Stomach (tissue), 9 donors: ENCODE results near the gene CLEC16A. TPM values are rescaled to one million over a fixed set of nuclear protein-coding genes. Genes with fewer than 3 reads are reported as not detected.

Source experiments
- DNase-seq, 2 donors: peaks; one replicate each; pipeline versions ENCODE4 v3.0.0 to v3.0.0-alpha.2; 2013 to 2019
- H3K27ac ChIP-seq, 5 donors: fragments of 200-600 bp in 4 of 5; sonication (generic) in 4 of 5; one replicate each; pipeline ENCODE4 v1.5.1; 2013 to 2019; ENCODE audit warnings: mild to moderate bottlenecking in 1 of 5, moderate library complexity in 1 of 5
- H3K27me3 ChIP-seq, 3 donors: fragments of 200-600 bp; sonication (generic); one replicate each; pipeline ENCODE4 v1.5.1; 2017 to 2019; ENCODE audit warnings: mixed run types in 1 of 3
- H3K36me3 ChIP-seq, 4 donors: fragments of 200-600 bp; sonication (generic); 1 replicate in 3 of 4; 2 replicates in 1 of 4; pipeline ENCODE4 v1.5.1; 2016 to 2019
- H3K4me1 ChIP-seq, 4 donors: fragments of 200-600 bp; sonication (generic); one replicate each; pipeline ENCODE4 v1.5.1; 2016 to 2019
- H3K4me3 ChIP-seq, 4 donors: fragments of 200-600 bp; sonication (generic) in 3 of 4; one replicate each; pipeline ENCODE4 v1.5.1; 2016 to 2019; ENCODE audit warnings: mild to moderate bottlenecking in 1 of 4
- H3K9me3 ChIP-seq, 4 donors: fragments of 200-600 bp; sonication (generic); one replicate each; pipeline ENCODE4 v1.5.1; 2016 to 2019
- EP300 ChIP-seq: sonication (generic); formaldehyde crosslinking; IDR thresholded peaks from one replicate; pipeline ENCODE4 v1.6.1; 2017; ENCODE audit warnings: antibody characterized with exemption
- POLR2A ChIP-seq, 4 donors: fragments of 450-650 bp; IDR thresholded peaks; one replicate each; pipeline ENCODE4 v1.6.1; 2016; ENCODE audit warnings: antibody characterized with exemption in 4 of 4, control low read depth in 2 of 4, mild to moderate bottlenecking in 1 of 4, moderate library complexity in 1 of 4
- POLR2AphosphoS5 ChIP-seq, 3 donors: sonication (generic); formaldehyde crosslinking; IDR thresholded peaks; one replicate each; pipeline ENCODE4 v1.6.1; 2016; ENCODE audit warnings: antibody characterized with exemption in 3 of 3
- WGBS, 5 donors: extraction: QIAGEN DNeasy Blood & Tissue Kit in 3 of 5; methylation state at CpG; one replicate each; pipeline versions ENCODE4 v1.1.5 to v1.1.7; 2013 to 2018; 5-methylcytosine and 5-hydroxymethylcytosine counted together
- intact Hi-C: fragments of 100-400 bp; cut with DNase I; formaldehyde crosslinking; loops from one replicate; pipeline ENCODE4 v1.15.1; 2023; ENCODE audit warnings: low total_unique reads
- polyA plus RNA-seq, 3 donors: library from polyadenylated mRNA; stranded (reverse); fragments of 200-250 nt; gene quantifications; one replicate each; pipeline ENCODE4 v1.2.3, GENCODE V29; 2013
- total RNA-seq, 5 donors: library from RNA; depleted of rRNA; stranded (reverse); fragments of >200 nt; gene quantifications; one replicate each; pipeline versions ENCODE4 v1.1.0 to v1.2.3, GENCODE V29; 2014 to 2016
- TF ChIP-seq, protein P1 (sequence below), 7 experiments: fragments of 450-650 bp in 4 of 7; fragments of 200-600 bp in 3 of 7; sonication (generic) in 3 of 7; IDR thresholded peaks; one replicate each; pipeline ENCODE4 v1.5.1; 2016 to 2019; ENCODE audit warnings: antibody characterized with exemption in 7 of 7, control low read depth in 2 of 7, mild to moderate bottlenecking in 1 of 7
- donor health status: healthy with polysubstance abuse.
- donor health status: Bipolar disorder and iron deficiency.
- donor health status: healthy.

CLEC16A gene
- total and polyA plus RNA-seq, 8 donors, result 5.8 to 176 (median 21.8) TPM

DNA sequence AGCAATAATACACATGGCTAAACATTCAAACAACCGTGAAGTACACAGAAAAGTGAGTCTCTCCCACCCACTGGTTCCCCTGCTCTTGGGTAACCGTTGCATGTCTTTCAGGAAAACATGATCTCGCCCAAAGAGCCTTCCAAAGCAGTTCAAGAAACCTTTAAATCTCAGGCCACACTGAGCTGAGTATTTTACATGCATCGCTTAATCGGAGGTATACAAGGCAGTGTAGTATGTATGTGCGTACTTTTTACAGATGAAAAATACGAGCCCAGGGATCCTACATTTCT is 1.4 kb upstream of the CLEC16A start:
- intact Hi-C loops, result no loop called here
- Histone ChIP-seq H3K36me3 (no peaks in the 10 kb centered on the region), H3K9me3 (no peaks in the 10 kb centered on the region), H3K4me1 (peaks cover 72 to 82% (median 77%) of the 10 kb centered on the region in 4 donors), H3K27me3 (no peaks in the 10 kb centered on the region), H3K27ac (peak overlapping the region in 4 of 5 donors; percentile 84 to 92 (median 88)), H3K4me3 (peak overlapping the region; percentile 83 to 95 (median 88))
- no peak for DNase-seq
- no peak for TF ChIP-seq POLR2A (IDR thresholded peaks at IDR 0.05)
- no peak for TF ChIP-seq POLR2AphosphoS5 (IDR thresholded peaks at IDR 0.05)
- TF ChIP-seq, protein P1, sequence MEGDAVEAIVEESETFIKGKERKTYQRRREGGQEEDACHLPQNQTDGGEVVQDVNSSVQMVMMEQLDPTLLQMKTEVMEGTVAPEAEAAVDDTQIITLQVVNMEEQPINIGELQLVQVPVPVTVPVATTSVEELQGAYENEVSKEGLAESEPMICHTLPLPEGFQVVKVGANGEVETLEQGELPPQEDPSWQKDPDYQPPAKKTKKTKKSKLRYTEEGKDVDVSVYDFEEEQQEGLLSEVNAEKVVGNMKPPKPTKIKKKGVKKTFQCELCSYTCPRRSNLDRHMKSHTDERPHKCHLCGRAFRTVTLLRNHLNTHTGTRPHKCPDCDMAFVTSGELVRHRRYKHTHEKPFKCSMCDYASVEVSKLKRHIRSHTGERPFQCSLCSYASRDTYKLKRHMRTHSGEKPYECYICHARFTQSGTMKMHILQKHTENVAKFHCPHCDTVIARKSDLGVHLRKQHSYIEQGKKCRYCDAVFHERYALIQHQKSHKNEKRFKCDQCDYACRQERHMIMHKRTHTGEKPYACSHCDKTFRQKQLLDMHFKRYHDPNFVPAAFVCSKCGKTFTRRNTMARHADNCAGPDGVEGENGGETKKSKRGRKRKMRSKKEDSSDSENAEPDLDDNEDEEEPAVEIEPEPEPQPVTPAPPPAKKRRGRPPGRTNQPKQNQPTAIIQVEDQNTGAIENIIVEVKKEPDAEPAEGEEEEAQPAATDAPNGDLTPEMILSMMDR (IDR thresholded peaks at IDR 0.05), result no peak
- TF ChIP-seq EP300, result no peak
- 78 to 84% (median 82%) methylated on average over 7 of the region's 7 CpGs for WGBS, 5 donors

DNA sequence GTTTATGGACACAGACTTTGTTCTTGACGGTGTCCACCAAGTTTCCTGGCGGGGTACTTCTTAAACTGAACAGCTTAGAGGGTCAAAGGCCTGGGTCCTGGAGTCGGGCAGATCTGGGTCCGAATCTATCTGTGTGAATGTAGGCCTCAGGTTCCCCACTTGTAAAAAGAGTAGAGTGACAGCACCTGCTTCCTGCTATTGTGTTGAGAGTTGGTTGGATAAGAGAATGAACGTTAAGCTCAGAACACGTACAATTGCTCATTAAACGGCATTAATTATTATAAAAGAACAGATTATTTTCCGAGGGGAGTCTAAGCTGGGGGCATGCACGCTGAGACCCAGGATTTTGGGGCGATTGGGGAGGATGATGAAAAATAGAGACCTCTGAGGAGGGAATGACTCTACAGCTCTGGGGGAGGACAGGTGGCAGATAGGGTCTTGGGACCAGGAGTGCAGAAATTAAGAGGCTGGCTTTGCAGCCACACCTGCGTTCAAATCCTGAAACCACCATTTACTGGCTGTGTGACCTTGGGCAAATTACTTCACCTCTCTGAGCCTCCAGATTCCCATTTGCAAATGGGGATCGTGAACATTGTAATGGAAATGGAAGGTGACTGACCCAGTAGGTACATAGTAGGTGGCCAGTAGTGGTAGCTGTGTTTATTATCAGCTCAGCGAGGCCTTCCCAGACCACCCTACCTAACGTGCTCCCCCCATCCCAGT is 862 bp downstream of the CLEC16A start:
- no peaks in the 10 kb centered on the region for H3K9me3 ChIP-seq
- WGBS, 5 donors, result 27 to 33% (median 30%) methylated on average over 14 of the region's 14 CpGs
- peaks cover 50 to 77% (median 62%) of the 10 kb centered on the region in 4 donors for H3K4me1 ChIP-seq
- H3K27me3 ChIP-seq, result no peaks in the 10 kb centered on the region
- no peak for DNase-seq
- peak overlapping the region in 4 of 5 donors; percentile 84 to 92 (median 88) for H3K27ac ChIP-seq
- H3K36me3 ChIP-seq, result no peaks in the 10 kb centered on the region
- H3K4me3 ChIP-seq, result peak overlapping the region; percentile 65 to 99 (median 98)
- intact Hi-C loops, result no loop called here
- TF ChIP-seq EP300 (no peak), POLR2A (IDR thresholded peaks at IDR 0.05) (no peak), POLR2AphosphoS5 (IDR thresholded peaks at IDR 0.05) (no peak)
- TF ChIP-seq, protein P1 (IDR thresholded peaks at IDR 0.05), result no peak

DNA sequence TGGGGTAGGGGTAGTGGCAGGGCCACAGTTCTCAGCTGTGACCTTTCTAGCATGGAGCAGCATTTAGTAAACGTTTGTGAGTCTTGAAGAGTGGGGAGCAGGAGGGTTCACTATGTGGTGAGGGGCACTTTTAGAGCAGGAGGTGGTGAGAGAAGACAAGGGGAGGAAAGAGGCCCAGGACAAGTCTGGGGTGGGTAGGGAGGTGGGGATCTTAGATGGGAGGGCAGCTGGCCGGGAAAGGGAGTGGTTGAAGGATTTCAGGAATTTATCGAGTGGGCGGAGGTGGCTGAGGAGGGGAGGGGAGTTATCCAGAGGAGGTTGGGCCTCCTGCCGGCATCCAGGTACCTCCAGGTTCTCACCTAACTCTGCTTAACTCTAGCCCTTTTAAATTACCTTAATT is 1.9 kb downstream of the CLEC16A start:
- TF ChIP-seq, protein P1 (IDR thresholded peaks at IDR 0.05), result no peak
- no peak for TF ChIP-seq EP300
- peak in 1 of 2 donors; percentile 62 for DNase-seq
- Histone ChIP-seq H3K9me3 (no peaks in the 10 kb centered on the region), H3K36me3 (no peaks in the 10 kb centered on the region), H3K27ac (no peak overlapping the region), H3K4me3 (peak overlapping the region in 2 of 4 donors; percentile 7 to 99), H3K4me1 (peaks cover 39 to 77% (median 57%) of the 10 kb centered on the region in 4 donors), H3K27me3 (no peaks in the 10 kb centered on the region)
- intact Hi-C loops, result no loop called here
- WGBS, 5 donors, result 27 to 41% (median 30%) methylated on average over 5 of the region's 5 CpGs

DNA sequence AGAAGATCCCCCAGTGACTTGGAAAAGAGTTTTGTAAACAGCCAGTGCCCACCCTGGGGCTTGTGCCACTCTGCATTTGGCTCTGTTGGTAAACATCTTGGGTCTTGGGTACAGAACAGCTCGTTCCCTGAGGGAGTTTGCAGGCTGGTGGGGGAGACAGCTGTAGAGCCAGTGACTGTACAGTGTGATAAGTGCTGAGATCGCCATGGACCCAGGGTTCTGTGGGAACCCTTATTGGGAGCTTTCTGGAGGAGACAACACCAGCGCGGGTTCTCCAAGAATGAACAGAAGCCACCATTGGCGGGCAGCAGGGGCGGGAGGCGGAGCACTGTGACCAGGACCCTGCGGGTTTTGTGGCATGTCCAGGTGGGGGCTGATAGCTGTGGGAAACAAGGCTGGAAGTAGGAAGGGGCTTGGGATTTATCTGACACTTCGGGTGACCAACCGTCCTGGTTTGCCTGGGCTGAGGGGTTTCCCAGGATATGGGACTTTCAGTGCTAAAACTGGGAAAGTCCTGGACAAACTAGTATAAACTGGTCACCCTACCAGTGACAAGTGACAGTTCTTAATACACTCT is 2.9 kb downstream of the CLEC16A start:
- TF ChIP-seq EP300 (no peak), POLR2AphosphoS5 (IDR thresholded peaks at IDR 0.05) (no peak), POLR2A (IDR thresholded peaks at IDR 0.05) (no peak)
- TF ChIP-seq, protein P1 (IDR thresholded peaks at IDR 0.05), result no peak
- intact Hi-C loops, result no loop called here
- H3K9me3 ChIP-seq, result no peaks in the 10 kb centered on the region
- 78 to 90% (median 86%) methylated on average over 9 to 10 of the region's 10 CpGs for WGBS, 5 donors
- H3K4me3 ChIP-seq, result no peak overlapping the region
- no peaks in the 10 kb centered on the region for H3K36me3 ChIP-seq
- DNase-seq, result no peak
- peaks cover 39 to 77% (median 58%) of the 10 kb centered on the region in 4 donors for H3K4me1 ChIP-seq
- no peak overlapping the region for H3K27ac ChIP-seq
- no peaks in the 10 kb centered on the region for H3K27me3 ChIP-seq
